GM19397 (cell line): ENCODE results near the gene RXRA.

ENCODE experiments used
- ATAC-seq: cut with Tn5 transposase; IDR thresholded peaks from one replicate; pipeline ENCODE4 v1.9.1; 2021; ENCODE audit warnings: mild to moderate bottlenecking, moderate library complexity; ENCODE audit not compliant: unreplicated experiment

RXRA gene

GRCh38 chr9:134365115-134365596 lies 38.9 kb downstream of the RXRA start:
- ATAC-seq: no peak

- ATAC-seq: no peak
Observed at GRCh38 chr9:134365791-134366222, 39.6 kb downstream of the RXRA start.

GRCh38 chr9:134366223-134367031 lies 40.2 kb downstream of the RXRA start:
- no peak for ATAC-seq

GRCh38 chr9:134367061-134367460 lies 40.8 kb downstream of the RXRA start:
- no peak for ATAC-seq

- no peak for ATAC-seq
Observed at GRCh38 chr9:134367791-134368490, 41.7 kb downstream of the RXRA start.

- no peak for ATAC-seq
Observed at GRCh38 chr9:134368571-134368970, 42.3 kb downstream of the RXRA start.

- ATAC-seq: no peak
Observed at GRCh38 chr9:134369416-134370212, 43.4 kb downstream of the RXRA start.

- no peak for ATAC-seq
Observed at GRCh38 chr9:134370213-134370492, 43.9 kb downstream of the RXRA start.

GRCh38 chr9:134370638-134371037 lies 44.4 kb downstream of the RXRA start:
- ATAC-seq: no peak

GRCh38 chr9:134371731-134372130 lies 45.5 kb downstream of the RXRA start:
- ATAC-seq: no peak

GRCh38 chr9:134372581-134373267 lies 46.5 kb downstream of the RXRA start:
- no peak for ATAC-seq

GRCh38 chr9:134373269-134373668 lies 47.0 kb downstream of the RXRA start:
- ATAC-seq: no peak

GRCh38 chr9:134373953-134374300 lies 47.7 kb downstream of the RXRA start:
- no peak for ATAC-seq

GRCh38 chr9:134374301-134375010 lies 48.2 kb downstream of the RXRA start:
- no peak for ATAC-seq

GRCh38 chr9:134375011-134375390 lies 48.7 kb downstream of the RXRA start:
- no peak for ATAC-seq

GRCh38 chr9:134375430-134376385 lies 49.5 kb downstream of the RXRA start:
- no peak for ATAC-seq

- no peak for ATAC-seq
Observed at GRCh38 chr9:134376386-134377142, 50.3 kb downstream of the RXRA start.

GRCh38 chr9:134377143-134377484 lies 50.9 kb downstream of the RXRA start:
- no peak for ATAC-seq

GRCh38 chr9:134377976-134378375 lies 51.7 kb downstream of the RXRA start:
- no peak for ATAC-seq
